ENCODE measurements around the gene CDC14A.

CDC14A gene

DNA sequence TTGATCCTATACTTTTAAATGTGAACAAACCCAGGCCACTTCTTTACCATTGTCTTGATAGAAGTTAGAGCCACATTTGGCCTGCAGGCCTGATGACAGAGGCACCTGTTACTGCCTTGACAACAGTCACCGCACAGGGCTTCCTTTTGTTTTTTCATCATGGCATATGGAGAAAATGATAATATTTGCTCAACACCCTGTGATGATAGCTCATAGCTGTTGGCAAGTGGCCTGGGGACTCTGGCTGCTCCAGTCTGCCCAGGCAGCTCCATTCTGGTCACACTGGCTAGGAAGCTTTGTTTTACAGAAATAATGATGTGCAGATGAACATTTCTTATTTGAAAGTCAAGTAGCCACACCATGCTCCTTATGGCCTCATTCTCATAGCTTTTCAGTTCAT, 96.1 kb downstream of the CDC14A start:
- no peak for DNase-seq (ENCODE audit: low read depth)

GRCh38 chr1:100449477-100449876, 97.2 kb downstream of the CDC14A start:
- DNase-seq (ENCODE audit: low read depth) = no peak

DNA sequence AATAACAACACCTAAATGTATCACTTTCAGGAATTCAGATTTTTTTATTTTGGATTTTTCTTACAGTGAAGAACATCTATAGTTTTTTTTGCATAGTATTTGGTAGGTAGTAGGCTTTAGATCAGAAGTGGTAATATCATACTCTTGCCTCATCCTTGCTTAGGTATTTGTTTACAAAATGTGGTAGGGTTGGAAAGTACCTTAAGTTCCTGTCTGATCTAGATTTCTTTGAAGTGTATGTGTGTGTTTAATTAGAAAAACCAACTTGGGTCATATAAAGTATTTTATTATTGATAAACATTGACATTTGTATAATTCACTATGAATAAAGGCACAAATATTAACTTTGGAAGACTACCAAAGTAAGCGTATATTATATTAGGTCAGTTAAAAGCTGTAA, 100.3 kb downstream of the CDC14A start:
- no peak for DNase-seq (ENCODE audit: low read depth)

DNA sequence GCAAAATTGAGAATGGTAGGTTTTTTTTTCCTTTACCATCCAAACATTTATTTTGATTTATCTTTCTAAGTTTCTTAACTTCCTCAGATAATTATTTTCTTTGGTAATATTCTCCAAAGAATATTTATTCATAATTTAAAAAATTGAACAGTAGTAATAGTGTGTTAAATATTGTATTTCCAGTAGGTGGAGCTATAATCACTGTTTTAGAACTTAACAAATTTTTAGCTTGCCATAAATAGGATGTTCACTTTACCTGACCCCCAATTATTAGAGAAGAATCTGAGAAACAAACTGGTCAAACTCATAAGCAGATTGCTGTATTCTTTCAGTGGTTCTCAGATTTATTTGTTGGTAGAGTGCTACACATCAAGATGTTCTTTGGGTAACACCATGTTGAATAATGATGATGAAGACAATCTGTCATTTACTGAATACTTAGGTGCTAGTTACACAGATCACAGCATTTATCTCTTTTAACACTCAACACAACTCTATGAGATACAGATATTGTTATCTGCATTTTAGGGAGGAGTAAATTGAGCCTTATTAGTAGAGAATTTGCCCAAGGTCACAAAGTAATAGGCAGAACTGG, 103.3 kb downstream of the CDC14A start:
- no peak for DNase-seq (ENCODE audit: low read depth)

- DNase-seq (ENCODE audit: low read depth) = no peak
These were observed 104.6 kb downstream of the CDC14A start for GRCh38 chr1:100456880-100457279.

DNA sequence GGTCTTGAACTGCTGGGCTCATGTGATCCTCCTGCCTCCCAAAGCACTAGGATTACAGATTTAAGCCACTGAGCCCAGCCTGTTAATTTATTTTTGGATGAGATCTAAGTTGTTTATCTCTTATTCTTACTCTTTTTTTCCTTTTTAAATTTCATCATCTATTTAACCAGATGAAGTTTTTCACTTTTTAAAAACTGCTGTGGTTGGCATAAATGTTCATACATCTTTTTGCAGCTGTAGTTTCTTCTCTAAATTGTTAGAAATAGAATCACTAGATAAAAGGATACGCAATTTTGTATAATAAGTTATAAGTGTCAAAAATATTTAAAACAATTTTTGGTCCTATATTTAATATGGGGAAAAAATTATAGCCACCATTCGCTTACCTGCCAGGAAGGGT, 105.4 kb downstream of the CDC14A start:
- DNase-seq (ENCODE audit: low read depth) = no peak

DNA sequence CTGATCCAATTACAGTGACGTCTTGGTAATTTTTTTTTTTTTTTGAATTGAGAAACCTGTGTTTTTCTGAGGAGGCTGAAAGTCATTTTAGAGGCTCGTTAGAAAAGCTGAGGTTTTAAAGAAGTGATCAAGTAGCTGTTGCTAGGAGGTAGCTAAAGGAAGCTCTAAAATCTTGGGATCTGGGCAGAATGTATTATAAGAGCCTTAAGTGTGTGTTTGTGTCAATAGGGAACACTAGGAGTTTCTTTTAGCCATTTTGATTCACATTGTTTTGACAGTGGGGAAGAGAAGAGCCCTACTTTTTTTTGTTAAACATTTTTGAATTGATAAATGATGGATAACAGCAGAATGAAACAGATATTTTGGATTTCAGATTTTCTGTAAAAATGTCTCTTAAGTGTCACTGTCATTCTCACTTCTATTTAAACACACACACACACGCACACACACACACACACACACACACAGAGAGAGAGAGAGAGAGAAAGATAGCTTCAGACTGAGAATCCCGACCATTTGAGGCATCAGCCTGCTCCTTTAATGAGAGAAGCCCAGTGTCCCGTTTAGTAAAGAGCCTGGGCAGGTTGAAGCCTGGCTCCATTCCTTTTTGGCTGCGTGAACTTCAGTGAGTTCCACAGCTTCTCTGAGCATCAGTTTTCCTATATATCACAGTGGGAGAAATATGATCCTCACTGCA, 106.5 kb downstream of the CDC14A start:
- DNase-seq (ENCODE audit: low read depth) = no peak

GRCh38 chr1:100459358-100460114, 107.2 kb downstream of the CDC14A start:
- peak; percentile 39 for DNase-seq (ENCODE audit: low read depth)

GRCh38 chr1:100461222-100461621, 108.9 kb downstream of the CDC14A start:
- DNase-seq (ENCODE audit: low read depth) = no peak

DNA sequence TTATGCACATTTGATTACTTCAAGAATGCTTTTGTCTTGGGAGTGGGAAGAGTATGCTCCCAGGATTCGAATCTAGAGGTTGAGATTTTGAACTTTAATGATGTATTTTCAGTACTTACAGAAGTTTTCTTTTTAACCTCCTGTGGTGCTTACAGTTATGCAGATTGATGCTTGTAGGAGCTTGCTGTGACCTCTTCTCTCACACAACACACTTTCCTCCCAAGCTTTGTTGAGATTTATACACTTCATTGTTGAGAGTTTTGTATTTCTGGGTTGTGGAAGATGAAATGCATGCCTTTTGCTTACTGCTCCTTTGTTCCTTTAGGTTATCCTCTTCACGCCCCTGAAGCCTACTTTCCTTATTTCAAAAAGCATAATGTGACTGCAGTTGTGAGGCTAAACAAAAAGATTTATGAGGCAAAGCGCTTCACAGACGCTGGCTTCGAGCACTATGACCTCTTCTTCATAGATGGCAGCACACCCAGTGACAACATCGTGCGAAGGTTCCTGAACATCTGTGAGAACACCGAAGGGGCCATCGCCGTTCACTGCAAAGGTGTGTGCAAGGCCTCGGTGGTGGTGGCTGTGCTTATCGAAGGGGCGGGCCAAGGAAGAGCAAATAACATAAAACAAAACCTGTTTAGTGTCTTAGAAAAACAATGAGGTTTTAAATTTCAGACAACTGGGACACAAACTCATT, 110.2 kb downstream of the CDC14A start:
- no peak for DNase-seq (ENCODE audit: low read depth)

- peak; percentile 49 for DNase-seq (ENCODE audit: low read depth)
These were observed 111.6 kb downstream of the CDC14A start for GRCh38 chr1:100463791-100464424.

DNA sequence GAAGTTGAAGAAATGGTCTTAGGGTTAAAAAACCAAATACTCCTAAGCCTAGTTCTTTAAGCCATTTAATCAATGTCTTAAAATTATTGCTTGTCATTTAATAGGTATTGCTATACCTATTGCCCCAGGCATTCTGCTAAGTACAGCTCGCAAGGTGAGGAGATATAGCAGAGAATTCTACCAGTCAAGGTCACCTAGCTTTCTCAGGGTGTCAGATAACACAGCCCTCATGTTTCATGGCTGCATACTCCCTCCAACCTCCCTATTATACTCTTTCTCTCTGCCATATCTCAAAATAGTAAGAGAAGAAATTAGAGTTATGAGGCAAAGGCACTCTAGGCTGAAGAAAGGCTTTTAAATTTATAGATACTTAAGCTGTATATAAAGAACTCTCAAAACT, 117.3 kb downstream of the CDC14A start:
- DNase-seq (ENCODE audit: low read depth) = no peak

DNA sequence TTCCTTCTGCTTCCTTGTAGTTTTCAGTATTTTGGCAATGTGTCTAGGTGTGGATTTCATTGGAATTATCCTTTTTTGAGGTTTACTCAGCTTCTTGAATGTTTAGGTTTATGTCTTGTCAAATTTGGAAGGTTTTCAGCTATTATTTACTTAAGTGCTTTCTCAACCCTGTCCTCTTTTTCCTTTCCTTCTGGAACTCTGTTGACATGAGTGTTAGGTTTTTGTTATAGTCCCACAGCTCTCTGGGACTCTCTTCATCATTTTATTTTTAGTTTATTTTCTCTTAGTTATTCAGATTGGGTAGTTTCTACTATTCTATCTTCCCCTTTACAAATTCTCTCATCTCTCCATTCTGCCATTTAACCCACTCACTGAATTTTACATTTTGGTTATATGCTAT, 122.5 kb downstream of the CDC14A start:
- no peak for DNase-seq (ENCODE audit: low read depth)

DNA sequence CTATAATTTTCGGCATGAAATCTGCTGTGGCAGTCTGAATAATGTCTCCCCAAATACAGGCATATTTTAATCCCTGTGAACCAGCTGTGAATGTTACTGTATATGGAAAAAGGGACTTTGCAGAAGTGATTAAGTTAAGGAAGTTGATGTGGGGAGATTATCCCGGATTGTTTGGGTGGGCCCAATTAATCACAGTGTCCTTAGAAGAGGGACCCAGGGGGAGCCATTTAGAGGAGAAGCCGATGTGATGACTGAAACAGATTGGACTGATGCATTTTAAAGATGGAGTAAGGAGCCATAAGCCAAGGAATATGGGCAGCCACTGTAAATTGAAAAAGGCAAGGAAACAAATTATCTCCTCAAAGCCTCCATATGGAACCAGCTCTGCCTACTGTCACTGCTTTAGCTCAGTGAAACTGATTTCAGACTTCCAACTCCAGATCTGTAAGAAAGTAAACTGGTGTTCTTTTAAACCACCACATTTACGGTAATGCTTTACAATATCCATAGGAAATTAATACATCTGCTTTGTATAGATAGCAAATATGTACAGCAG, 124.5 kb downstream of the CDC14A start:
- no peak for DNase-seq (ENCODE audit: low read depth)

- no peak for DNase-seq (ENCODE audit: low read depth)
These were observed 126.5 kb downstream of the CDC14A start for GRCh38 chr1:100478816-100479215.

GRCh38 chr1:100479620-100480338, 127.5 kb downstream of the CDC14A start:
- DNase-seq (ENCODE audit: low read depth) = no peak

GRCh38 chr1:100481303-100481702, 129.0 kb downstream of the CDC14A start:
- DNase-seq (ENCODE audit: low read depth) = no peak

- no peak for DNase-seq (ENCODE audit: low read depth)
These were observed 129.9 kb downstream of the CDC14A start for GRCh38 chr1:100482167-100482566.

GRCh38 chr1:100482748-100483147, 130.4 kb downstream of the CDC14A start:
- DNase-seq (ENCODE audit: low read depth) = no peak

DNA sequence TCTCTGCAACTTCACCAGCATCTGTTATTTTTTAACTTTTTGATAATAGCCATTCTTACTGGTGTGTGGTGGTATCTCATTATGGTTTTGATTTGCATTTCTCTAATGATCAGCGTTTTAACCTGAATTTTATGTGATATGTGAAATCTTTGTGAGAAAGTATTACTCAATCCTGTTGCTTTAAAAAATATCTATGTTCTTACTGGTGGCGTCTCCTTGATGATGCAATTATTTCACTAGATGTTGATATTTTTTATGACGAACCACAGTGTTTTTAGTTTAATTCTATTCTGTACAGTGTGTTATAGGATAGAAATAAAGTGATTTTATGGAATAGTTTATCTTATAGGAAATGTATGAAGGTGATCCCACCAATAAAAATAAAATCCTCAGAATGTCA, 130.9 kb downstream of the CDC14A start:
- no peak for DNase-seq (ENCODE audit: low read depth)

DNA sequence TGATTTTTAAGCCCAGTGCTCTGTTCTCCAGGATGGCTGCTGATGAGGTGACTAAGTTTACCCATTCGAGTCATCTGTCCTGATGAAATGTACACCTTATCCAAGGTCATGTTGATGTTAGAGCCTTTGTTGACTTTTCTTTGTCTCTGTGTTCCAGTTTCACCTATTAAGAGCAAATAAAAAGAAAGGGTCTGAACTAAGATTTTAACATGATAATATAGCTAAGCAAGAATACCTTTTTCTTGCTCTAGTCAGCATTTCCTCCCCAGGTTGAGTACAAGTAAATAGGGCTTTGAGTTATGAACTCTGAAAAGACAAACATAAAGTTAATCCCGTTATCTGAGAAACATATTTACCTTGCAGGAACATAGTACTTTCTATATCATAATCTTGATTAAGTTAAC, 133.6 kb downstream of the CDC14A start:
- DNase-seq (ENCODE audit: low read depth) = no peak

Data from CMK (cell line).